GM12878 (cell line): ENCODE measurements around the gene PRG2. TPM values are rescaled to one million over a fixed set of nuclear protein-coding genes. Genes with fewer than 3 reads are reported as not detected.
A peak's percentile ranks its signal among the peaks of the same experiment; 100 is the strongest.

Experiments used
- ATAC-seq: fragments of 200-7000 bp; cut with Tn5 transposase; 3 replicates; pipeline ENCODE4 v1.9.1; 2020; ENCODE audit warnings: mild to moderate bottlenecking, moderate library complexity
- BruUV-seq: library from RNA; stranded (reverse); fragments of 400-500 nt; replicated peaks from 2 replicates; lab custom pipeline; 2021; lab: Mats Ljungman, UMichigan
- CTCF ChIA-PET: fragments of 300-600 bp; sonication (Branson Sonifier 250); formaldehyde crosslinking; extraction: SDS; loops from one replicate; lab custom pipeline; 2021; ENCODE audit warnings: inconsistent platforms; lab: Yijun Ruan, JAX
- POLR2A ChIA-PET: fragments of 350-600 bp; formaldehyde crosslinking; extraction: SDS; loops from one replicate; lab custom pipeline; 2021; ENCODE audit warnings: inconsistent platforms; lab: Charles Lee
- RAD21 ChIA-PET: fragments of 300-600 bp; sonication (Branson Sonifier 250); formaldehyde crosslinking; loops from one replicate; lab custom pipeline; 2023; ENCODE audit warnings: antibody characterized with exemption; ENCODE audit not compliant: unreplicated experiment; lab: Charles Lee
- SMC1A ChIA-PET: fragments of 300-600 bp; sonication (Branson Sonifier 250); formaldehyde crosslinking; loops from one replicate; lab custom pipeline; 2023; ENCODE audit not compliant: unreplicated experiment, uncharacterized antibody; lab: Charles Lee
- DNase-seq: peaks from one replicate; pipeline ENCODE4 v3.0.0-alpha.2; 2011; ENCODE audit warnings: low read depth, low spot score
- FAIRE-seq: peaks from 3 replicates; lab custom pipeline; 2011; peaks lifted over from hg19 to GRCh38; lab: Jason Lieb, UNC
- H2AFZ ChIP-seq: 2 replicates; pipeline ENCODE4 v1.6.0; 2011; ENCODE audit warnings: low read depth, low read length, control low read depth; ENCODE audit not compliant: control insufficient read depth
- H3K27ac ChIP-seq: 2 replicates; pipeline ENCODE4 v1.5.1; 2011; ENCODE audit warnings: control low read depth; ENCODE audit not compliant: control insufficient read depth, insufficient read depth
- H3K27me3 ChIP-seq, 2 experiments: replicated peaks in 1 of 2; 2 replicates each; pipeline versions ENCODE4 v1.6.0 to v1.6.1; 2011; ENCODE audit warnings: low read length in 1 of 2; ENCODE audit not compliant: control insufficient read depth in 2 of 2, insufficient read depth in 2 of 2
- H3K36me3 ChIP-seq, 2 experiments: 2 replicates each; pipeline ENCODE4 v1.5.1; 2011; ENCODE audit warnings: low read length in 1 of 2; ENCODE audit not compliant: control insufficient read depth in 2 of 2, insufficient read depth in 2 of 2
- H3K4me1 ChIP-seq: 2 replicates; pipeline ENCODE4 v1.6.1; 2011; ENCODE audit warnings: mild to moderate bottlenecking, low read length, moderate library complexity, mixed read lengths; ENCODE audit not compliant: control insufficient read depth, insufficient read depth
- H3K4me2 ChIP-seq: 2 replicates; pipeline ENCODE4 v1.6.0; 2011; ENCODE audit warnings: control low read depth; ENCODE audit not compliant: control insufficient read depth, insufficient read depth
- H3K4me3 ChIP-seq: fragments of 200-600 bp; sonication (generic); 2 replicates; pipeline ENCODE4 v1.5.1; 2016
- H3K79me2 ChIP-seq: 2 replicates; pipeline ENCODE4 v1.6.0; 2011; ENCODE audit warnings: low read length; ENCODE audit not compliant: control insufficient read depth, insufficient read depth
- H3K9ac ChIP-seq: 2 replicates; pipeline ENCODE4 v1.8.0; 2011; ENCODE audit warnings: low read length, control low read depth, mixed read lengths; ENCODE audit not compliant: control insufficient read depth, insufficient read depth
- H3K9me3 ChIP-seq: replicated peaks from 3 replicates; pipeline ENCODE4 v1.5.1; 2011; ENCODE audit warnings: mild to moderate bottlenecking, low read length; ENCODE audit not compliant: control insufficient read depth, insufficient read depth
- H4K20me1 ChIP-seq: 2 replicates; pipeline ENCODE4 v1.6.0; 2011; ENCODE audit not compliant: control insufficient read depth, insufficient read depth
- E2F4 ChIP-seq: IDR thresholded peaks from 2 replicates; pipeline ENCODE4 v1.6.1; 2012; ENCODE audit warnings: low read depth, low read length, improper control_type of control experiment
- KAT2A ChIP-seq: conservative IDR thresholded peaks from 2 replicates; pipeline ENCODE4 v1.6.1; 2011; ENCODE audit warnings: low read depth, low read length; ENCODE audit not compliant: control insufficient read depth
- MXI1 ChIP-seq: fragments of 150-350 bp; IDR thresholded peaks from 2 replicates; pipeline ENCODE4 v1.6.1; 2011; ENCODE audit warnings: low read depth, mild to moderate bottlenecking, inconsistent platforms, low read length, improper control_type of control experiment
- NFYB ChIP-seq: IDR thresholded peaks from 2 replicates; pipeline ENCODE4 v1.6.1; 2011; ENCODE audit warnings: low read depth, mild to moderate bottlenecking, low read length, improper control_type of control experiment, moderate library complexity; ENCODE audit not compliant: insufficient read depth
- TAF1 ChIP-seq: IDR thresholded peaks from 2 replicates; pipeline ENCODE4 v1.6.1; 2011; ENCODE audit warnings: mild to moderate bottlenecking, low read depth, low read length, borderline replicate concordance
- TCF12 ChIP-seq: IDR thresholded peaks from 2 replicates; pipeline ENCODE4 v1.6.1; 2011; ENCODE audit warnings: low read depth, mild to moderate bottlenecking, low read length
- in situ Hi-C: fragments of 300-500 bp; cut with MboI; formaldehyde crosslinking; loops from 9 replicates; pipeline ENCODE4 v1.14.3; 2018; ENCODE audit warnings: mixed read lengths
- intact Hi-C: fragments of 100-400 bp; cut with micrococcal nuclease; formaldehyde crosslinking; loops from one replicate; pipeline ENCODE4 v1.14.2; 2022; ENCODE audit not compliant: unreplicated experiment
- polyA plus RNA-seq, 11 experiments: library from polyadenylated mRNA; depleted of rRNA in 4 of 11; unstranded in 6 of 11; stranded (reverse) in 5 of 11; fragments of >200 nt; fragmentation: Nextera tagmentation in 4 of 11; fragmentation: Illumina TruSeq in 1 of 11; extraction: Ambion mirVana in 4 of 11; extraction: Trizol in 1 of 11; gene quantifications; 1 replicate in 1 of 11; 2 replicates in 10 of 11; pipeline versions ENCODE4 v1.2.1 to v1.2.3, GENCODE V29; 2011 to 2016; ENCODE audit warnings: inconsistent platforms in 2 of 11, missing spikeins in 2 of 11, low read depth in 1 of 11
- total RNA-seq, 4 experiments: library from RNA; depleted of rRNA in 3 of 4; stranded (reverse); fragments of >200 nt in 3 of 4; fragmentation: Illumina TruSeq in 1 of 4; extraction: Trizol in 1 of 4; gene quantifications; 2 replicates each; pipeline versions ENCODE4 v1.2.1 to v1.2.3, GENCODE V29; 2013 to 2021
- TF ChIP-seq, protein P1 (sequence below): IDR thresholded peaks from 2 replicates; pipeline ENCODE4 v1.6.1; 2012; ENCODE audit warnings: mild to moderate bottlenecking, low read depth, low read length
- TF ChIP-seq, protein P2 (sequence below): fragments of 450-650 bp; IDR thresholded peaks from 2 replicates; pipeline ENCODE4 v1.6.1; 2016; ENCODE audit warnings: mild to moderate bottlenecking

PRG2 gene
- total and polyA plus RNA-seq, 10 of the 15 experiments (the other 5 are each of a cell fraction or from before 2014, with no cell fraction given), result 0.10 to 1.7 (median 0.56) TPM; not detected in 2

DNA sequence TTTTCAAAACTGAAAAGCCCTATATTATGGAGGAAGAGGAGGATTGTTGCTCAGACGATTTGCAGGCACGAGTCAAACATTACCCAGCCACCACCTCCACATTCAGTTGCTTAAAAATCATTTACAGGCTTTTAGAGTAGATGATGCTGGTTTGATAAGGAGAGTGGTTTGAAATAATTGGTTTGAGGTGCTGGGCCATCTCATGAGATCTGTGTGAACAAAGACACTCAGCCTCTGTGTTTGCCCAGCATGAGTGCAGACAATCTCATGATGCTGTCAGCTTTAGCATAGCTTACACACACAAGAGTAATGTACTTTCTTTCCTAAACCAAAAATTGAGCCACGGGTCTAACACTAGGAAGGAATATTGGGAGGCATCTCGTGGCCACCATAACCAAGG lies 32.2 kb upstream of the PRG2 start (continued):
- TF ChIP-seq, protein P1, sequence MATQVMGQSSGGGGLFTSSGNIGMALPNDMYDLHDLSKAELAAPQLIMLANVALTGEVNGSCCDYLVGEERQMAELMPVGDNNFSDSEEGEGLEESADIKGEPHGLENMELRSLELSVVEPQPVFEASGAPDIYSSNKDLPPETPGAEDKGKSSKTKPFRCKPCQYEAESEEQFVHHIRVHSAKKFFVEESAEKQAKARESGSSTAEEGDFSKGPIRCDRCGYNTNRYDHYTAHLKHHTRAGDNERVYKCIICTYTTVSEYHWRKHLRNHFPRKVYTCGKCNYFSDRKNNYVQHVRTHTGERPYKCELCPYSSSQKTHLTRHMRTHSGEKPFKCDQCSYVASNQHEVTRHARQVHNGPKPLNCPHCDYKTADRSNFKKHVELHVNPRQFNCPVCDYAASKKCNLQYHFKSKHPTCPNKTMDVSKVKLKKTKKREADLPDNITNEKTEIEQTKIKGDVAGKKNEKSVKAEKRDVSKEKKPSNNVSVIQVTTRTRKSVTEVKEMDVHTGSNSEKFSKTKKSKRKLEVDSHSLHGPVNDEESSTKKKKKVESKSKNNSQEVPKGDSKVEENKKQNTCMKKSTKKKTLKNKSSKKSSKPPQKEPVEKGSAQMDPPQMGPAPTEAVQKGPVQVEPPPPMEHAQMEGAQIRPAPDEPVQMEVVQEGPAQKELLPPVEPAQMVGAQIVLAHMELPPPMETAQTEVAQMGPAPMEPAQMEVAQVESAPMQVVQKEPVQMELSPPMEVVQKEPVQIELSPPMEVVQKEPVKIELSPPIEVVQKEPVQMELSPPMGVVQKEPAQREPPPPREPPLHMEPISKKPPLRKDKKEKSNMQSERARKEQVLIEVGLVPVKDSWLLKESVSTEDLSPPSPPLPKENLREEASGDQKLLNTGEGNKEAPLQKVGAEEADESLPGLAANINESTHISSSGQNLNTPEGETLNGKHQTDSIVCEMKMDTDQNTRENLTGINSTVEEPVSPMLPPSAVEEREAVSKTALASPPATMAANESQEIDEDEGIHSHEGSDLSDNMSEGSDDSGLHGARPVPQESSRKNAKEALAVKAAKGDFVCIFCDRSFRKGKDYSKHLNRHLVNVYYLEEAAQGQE, result no peak

DNA sequence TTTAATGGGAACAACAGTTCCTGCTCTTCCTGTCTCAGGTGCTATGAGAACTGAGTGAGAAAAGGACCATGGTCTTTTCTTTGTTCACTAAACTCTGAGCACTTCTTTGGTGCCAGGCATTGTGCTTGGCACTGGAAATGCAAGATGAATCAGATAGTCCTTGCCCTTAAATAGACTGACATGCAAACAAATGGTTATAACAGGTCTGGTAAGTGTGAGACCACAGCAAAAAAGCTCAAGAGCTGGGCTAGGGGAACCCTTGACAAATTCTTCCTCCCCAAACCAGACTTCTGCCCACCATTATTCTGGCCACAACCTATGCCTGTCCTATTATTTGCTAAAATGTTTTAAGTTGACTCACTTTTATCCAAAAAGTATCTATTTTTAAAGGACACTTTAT lies 31.4 kb upstream of the PRG2 start:
- no TSS peak for BruUV-seq
- Histone ChIP-seq H3K27ac (no peak overlapping the region), H3K36me3 (peaks cover 22 to 46% of the 10 kb centered on the region in 2 experiments), H3K9ac (no peak overlapping the region), H3K9me3 (no peaks in the 10 kb centered on the region; the same call in 2 of the 3 replicates), H3K27me3 (no peaks in the 10 kb centered on the region), H3K4me3 (no peak overlapping the region), H3K79me2 (peaks cover 79% of the 10 kb centered on the region), H4K20me1 (peaks cover 3% of the 10 kb centered on the region; the same call in 1 of the 2 replicates), H3K4me2 (no peak overlapping the region), H3K4me1 (peaks cover 39% of the 10 kb centered on the region), H2AFZ (no peak overlapping the region)
- FAIRE-seq (no peak), ATAC-seq (no peak), DNase-seq (no peak)
- TF ChIP-seq TCF12 (no peak), TAF1 (no peak), KAT2A (no peak), E2F4 (no peak), NFYB (no peak), MXI1 (0 out of 2 replicates have a peak, but pooled peaks have one; percentile 28)
- TF ChIP-seq, protein P2, sequence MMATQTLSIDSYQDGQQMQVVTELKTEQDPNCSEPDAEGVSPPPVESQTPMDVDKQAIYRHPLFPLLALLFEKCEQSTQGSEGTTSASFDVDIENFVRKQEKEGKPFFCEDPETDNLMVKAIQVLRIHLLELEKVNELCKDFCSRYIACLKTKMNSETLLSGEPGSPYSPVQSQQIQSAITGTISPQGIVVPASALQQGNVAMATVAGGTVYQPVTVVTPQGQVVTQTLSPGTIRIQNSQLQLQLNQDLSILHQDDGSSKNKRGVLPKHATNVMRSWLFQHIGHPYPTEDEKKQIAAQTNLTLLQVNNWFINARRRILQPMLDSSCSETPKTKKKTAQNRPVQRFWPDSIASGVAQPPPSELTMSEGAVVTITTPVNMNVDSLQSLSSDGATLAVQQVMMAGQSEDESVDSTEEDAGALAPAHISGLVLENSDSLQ, result peak; percentile 26; the same call in 1 of the 2 replicates
- CTCF ChIA-PET, result interaction anchor here (0.6 to 2.6 kb wide), 10 partner anchors 9 to 223 kb away, joined by 3 to 15 read pairs (median 4); no protein-coding TSS in a partner anchor
- in situ Hi-C loops (no loop called here), intact Hi-C loops (no loop called here)
- SMC1A ChIA-PET, result interaction anchor here (1.1 to 1.8 kb wide), 3 partner anchors 13 to 16 kb away, joined by 3 to 5 read pairs (median 4); no protein-coding TSS in a partner anchor
- POLR2A ChIA-PET, result interaction anchor here (0.6 kb wide), 1 partner anchor 369 kb away, joined by 3 read pairs; no protein-coding TSS in a partner anchor
- RAD21 ChIA-PET, result interaction anchor here (1.7 kb wide), 1 partner anchor 15 kb away, joined by 3 read pairs; no protein-coding TSS in a partner anchor
